ENCODE results near the gene ARMC3. TPM values are rescaled to one million over a fixed set of nuclear protein-coding genes. Genes with fewer than 3 reads are reported as not detected.

ARMC3 gene
- total and polyA plus RNA-seq, 4 donors: 0.13 TPM; not detected in 3

- Histone ChIP-seq H3K27me3 (ENCODE audit: control insufficient read depth in 1 of 2, insufficient read depth in 2 of 2, low read length in 1 of 2) (no peaks in the 10 kb centered on the region), H3K36me3 (ENCODE audit: control insufficient read depth in 1 of 2, insufficient read depth in 2 of 2, low read length in 1 of 2) (no peaks in the 10 kb centered on the region), H3K9me3 (ENCODE audit: control insufficient read depth, low read length) (peaks cover 2% of the 10 kb centered on the region), H3K27ac (ENCODE audit: low read depth in 1 of 2, low read length in 2 of 2) (no peak overlapping the region), H3K4me3 (ENCODE audit: low read length in 2 of 2) (no peak overlapping the region), H3K4me1 (ENCODE audit: control insufficient read depth in 1 of 2, insufficient read depth in 2 of 2, low read length in 2 of 2) (no peaks in the 10 kb centered on the region)
- intact Hi-C loops (cut with DNase I): loop anchor here in 1 of 2 donors (5.0 kb wide), 1 partner anchor 52 kb away; no protein-coding TSS in a partner anchor
- DNase-seq (no peak), ATAC-seq (ENCODE audit: low FRiP score) (no peak)
- WGBS, 2 donors: 85 to 86% methylated on average over 7 of the region's 7 CpGs
Measured at GRCh38 chr10:23015021-23015707, 87.3 kb downstream of the ARMC3 start.

GRCh38 chr10:23016636-23017035, 88.8 kb downstream of the ARMC3 start:
- no peaks in the 10 kb centered on the region for H3K27me3 ChIP-seq (ENCODE audit: control insufficient read depth in 1 of 2, insufficient read depth in 2 of 2, low read length in 1 of 2)
- H3K4me1 ChIP-seq (ENCODE audit: control insufficient read depth in 1 of 2, insufficient read depth in 2 of 2, low read length in 2 of 2): no peaks in the 10 kb centered on the region
- 11 to 19% methylated on average over 3 of the region's 3 CpGs for WGBS, 2 donors
- DNase-seq (no peak), ATAC-seq (ENCODE audit: low FRiP score) (no peak)
- intact Hi-C loops (cut with DNase I): loop anchor here in 1 of 2 donors (5.0 kb wide), 1 partner anchor 51 kb away; no protein-coding TSS in a partner anchor
- no peak overlapping the region for H3K27ac ChIP-seq (ENCODE audit: low read depth in 1 of 2, low read length in 2 of 2)
- no peak overlapping the region for H3K4me3 ChIP-seq (ENCODE audit: low read length in 2 of 2)
- H3K9me3 ChIP-seq (ENCODE audit: control insufficient read depth, low read length): peaks cover 2% of the 10 kb centered on the region
- H3K36me3 ChIP-seq (ENCODE audit: control insufficient read depth in 1 of 2, insufficient read depth in 2 of 2, low read length in 1 of 2): no peaks in the 10 kb centered on the region

- Histone ChIP-seq H3K36me3 (ENCODE audit: control insufficient read depth in 1 of 2, insufficient read depth in 2 of 2, low read length in 1 of 2) (no peaks in the 10 kb centered on the region), H3K9me3 (ENCODE audit: control insufficient read depth, low read length) (peaks cover 9% of the 10 kb centered on the region), H3K27me3 (ENCODE audit: control insufficient read depth in 1 of 2, insufficient read depth in 2 of 2, low read length in 1 of 2) (no peaks in the 10 kb centered on the region), H3K4me1 (ENCODE audit: control insufficient read depth in 1 of 2, insufficient read depth in 2 of 2, low read length in 2 of 2) (no peaks in the 10 kb centered on the region), H3K27ac (ENCODE audit: low read depth in 1 of 2, low read length in 2 of 2) (no peak overlapping the region), H3K4me3 (ENCODE audit: low read length in 2 of 2) (no peak overlapping the region)
- intact Hi-C loops (cut with DNase I): loop anchor here in 1 of 2 donors (5.0 kb wide), 1 partner anchor 48 kb away; no protein-coding TSS in a partner anchor
- WGBS, 2 donors: 86 to 88% methylated on average over 6 of the region's 6 CpGs
- ATAC-seq (ENCODE audit: low FRiP score): no peak
- no peak for DNase-seq
Measured at GRCh38 chr10:23019633-23020032, 91.8 kb downstream of the ARMC3 start.

DNA sequence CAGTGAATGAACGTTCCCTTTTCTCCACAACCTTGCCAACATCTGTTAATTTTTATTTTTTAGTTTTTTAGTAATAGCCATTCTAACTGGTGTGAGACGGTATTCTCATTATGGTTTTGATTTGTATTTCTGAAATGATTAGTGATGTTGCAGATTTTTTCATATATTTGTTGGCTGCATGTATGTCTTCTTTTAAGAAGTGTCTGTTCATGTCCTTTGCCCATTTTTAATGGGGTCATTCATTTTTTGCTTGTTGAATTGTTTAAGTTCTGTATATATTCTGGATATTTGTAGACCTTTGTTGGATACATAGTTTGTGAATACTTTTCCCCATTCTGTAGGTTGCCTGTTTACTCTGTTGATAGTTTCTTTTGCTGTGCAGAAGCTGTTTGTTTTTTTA, 93.6 kb downstream of the ARMC3 start:
- 89 to 95% methylated on average over 2 of the region's 2 CpGs for WGBS, 2 donors
- intact Hi-C loops (cut with DNase I): no loop called here
- peaks cover 9% of the 10 kb centered on the region for H3K9me3 ChIP-seq (ENCODE audit: control insufficient read depth, low read length)
- no peak for DNase-seq
- H3K4me1 ChIP-seq (ENCODE audit: control insufficient read depth in 1 of 2, insufficient read depth in 2 of 2, low read length in 2 of 2): no peaks in the 10 kb centered on the region
- no peaks in the 10 kb centered on the region for H3K27me3 ChIP-seq (ENCODE audit: control insufficient read depth in 1 of 2, insufficient read depth in 2 of 2, low read length in 1 of 2)
- H3K4me3 ChIP-seq (ENCODE audit: low read length in 2 of 2): no peak overlapping the region
- H3K27ac ChIP-seq (ENCODE audit: low read depth in 1 of 2, low read length in 2 of 2): no peak overlapping the region
- no peaks in the 10 kb centered on the region for H3K36me3 ChIP-seq (ENCODE audit: control insufficient read depth in 1 of 2, insufficient read depth in 2 of 2, low read length in 1 of 2)
- ATAC-seq (ENCODE audit: low FRiP score): no peak

GRCh38 chr10:23024002-23024401, 96.1 kb downstream of the ARMC3 start:
- intact Hi-C loops (cut with DNase I): no loop called here
- no peaks in the 10 kb centered on the region for H3K27me3 ChIP-seq (ENCODE audit: control insufficient read depth in 1 of 2, insufficient read depth in 2 of 2, low read length in 1 of 2)
- no peak for DNase-seq
- peaks cover 11% of the 10 kb centered on the region for H3K9me3 ChIP-seq (ENCODE audit: control insufficient read depth, low read length)
- WGBS, 2 donors: 92 to 95% methylated on average over 2 of the region's 2 CpGs
- H3K4me1 ChIP-seq (ENCODE audit: control insufficient read depth in 1 of 2, insufficient read depth in 2 of 2, low read length in 2 of 2): no peaks in the 10 kb centered on the region
- no peak overlapping the region for H3K4me3 ChIP-seq (ENCODE audit: low read length in 2 of 2)
- no peak overlapping the region for H3K27ac ChIP-seq (ENCODE audit: low read depth in 1 of 2, low read length in 2 of 2)
- no peaks in the 10 kb centered on the region for H3K36me3 ChIP-seq (ENCODE audit: control insufficient read depth in 1 of 2, insufficient read depth in 2 of 2, low read length in 1 of 2)
- ATAC-seq (ENCODE audit: low FRiP score): no peak

DNA sequence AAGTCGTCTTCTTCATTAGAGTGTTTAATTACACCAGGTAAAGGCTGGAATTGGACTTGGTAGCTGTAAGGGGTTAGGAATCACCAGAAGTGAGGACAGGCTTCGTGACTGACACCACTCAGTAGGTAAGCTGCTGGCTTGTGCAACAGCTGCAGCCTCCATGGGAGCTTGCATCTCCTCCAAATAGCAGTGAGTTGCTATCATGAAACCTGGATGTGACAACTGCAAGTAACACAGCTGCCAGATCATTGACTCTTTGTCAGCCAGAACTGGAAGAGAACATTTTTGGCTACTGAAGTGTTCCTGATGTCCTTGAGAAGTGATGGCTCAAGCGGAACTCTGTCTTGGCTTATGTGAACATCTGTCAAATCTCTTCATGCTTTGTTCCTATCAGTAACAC, 103.5 kb downstream of the ARMC3 start:
- Histone ChIP-seq H3K4me3 (ENCODE audit: low read length in 2 of 2) (no peak overlapping the region), H3K4me1 (ENCODE audit: control insufficient read depth in 1 of 2, insufficient read depth in 2 of 2, low read length in 2 of 2) (no peaks in the 10 kb centered on the region), H3K36me3 (ENCODE audit: control insufficient read depth in 1 of 2, insufficient read depth in 2 of 2, low read length in 1 of 2) (no peaks in the 10 kb centered on the region), H3K9me3 (ENCODE audit: control insufficient read depth, low read length) (peaks cover 6% of the 10 kb centered on the region), H3K27ac (ENCODE audit: low read depth in 1 of 2, low read length in 2 of 2) (no peak overlapping the region), H3K27me3 (ENCODE audit: control insufficient read depth in 1 of 2, insufficient read depth in 2 of 2, low read length in 1 of 2) (no peaks in the 10 kb centered on the region)
- DNase-seq (no peak), ATAC-seq (ENCODE audit: low FRiP score) (no peak)
- WGBS, 2 donors: 90 to 92% methylated on average over 3 of the region's 3 CpGs
- intact Hi-C loops (cut with DNase I): no loop called here

DNA sequence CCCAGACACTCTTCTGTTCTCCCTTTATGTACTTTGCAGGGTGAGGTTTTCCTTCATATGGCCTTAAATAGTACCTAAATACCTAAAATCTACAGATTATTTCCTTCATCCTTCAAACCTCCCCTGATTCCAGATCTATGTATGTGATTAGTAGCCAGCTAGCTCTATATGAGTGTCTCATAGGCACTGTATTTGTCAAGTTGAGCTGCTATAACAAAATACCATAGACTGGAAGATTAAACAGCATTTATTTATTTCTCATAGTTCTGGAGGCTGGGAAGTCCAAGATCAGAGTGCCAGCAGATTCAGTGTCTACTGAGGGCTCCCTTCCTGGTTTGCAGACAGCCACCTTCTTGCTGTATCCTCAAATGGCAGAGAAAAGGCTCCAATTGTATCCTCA, 106.9 kb downstream of the ARMC3 start:
- H3K4me1 ChIP-seq (ENCODE audit: control insufficient read depth in 1 of 2, insufficient read depth in 2 of 2, low read length in 2 of 2): no peaks in the 10 kb centered on the region
- peaks cover 4% of the 10 kb centered on the region for H3K9me3 ChIP-seq (ENCODE audit: control insufficient read depth, low read length)
- DNase-seq (no peak), ATAC-seq (ENCODE audit: low FRiP score) (no peak)
- H3K27me3 ChIP-seq (ENCODE audit: control insufficient read depth in 1 of 2, insufficient read depth in 2 of 2, low read length in 1 of 2): no peaks in the 10 kb centered on the region
- no peak overlapping the region for H3K27ac ChIP-seq (ENCODE audit: low read depth in 1 of 2, low read length in 2 of 2)
- intact Hi-C loops (cut with DNase I): no loop called here
- no peaks in the 10 kb centered on the region for H3K36me3 ChIP-seq (ENCODE audit: control insufficient read depth in 1 of 2, insufficient read depth in 2 of 2, low read length in 1 of 2)
- H3K4me3 ChIP-seq (ENCODE audit: low read length in 2 of 2): no peak overlapping the region

GRCh38 chr10:23035569-23035968, 107.7 kb downstream of the ARMC3 start:
- Histone ChIP-seq H3K9me3 (ENCODE audit: control insufficient read depth, low read length) (peaks cover 4% of the 10 kb centered on the region), H3K4me3 (ENCODE audit: low read length in 2 of 2) (no peak overlapping the region), H3K27ac (ENCODE audit: low read depth in 1 of 2, low read length in 2 of 2) (no peak overlapping the region), H3K36me3 (ENCODE audit: control insufficient read depth in 1 of 2, insufficient read depth in 2 of 2, low read length in 1 of 2) (no peaks in the 10 kb centered on the region), H3K4me1 (ENCODE audit: control insufficient read depth in 1 of 2, insufficient read depth in 2 of 2, low read length in 2 of 2) (no peaks in the 10 kb centered on the region), H3K27me3 (ENCODE audit: control insufficient read depth in 1 of 2, insufficient read depth in 2 of 2, low read length in 1 of 2) (no peaks in the 10 kb centered on the region)
- intact Hi-C loops (cut with DNase I): no loop called here
- ATAC-seq (ENCODE audit: low FRiP score) (no peak), DNase-seq (no peak)

GRCh38 chr10:23037152-23037551, 109.3 kb downstream of the ARMC3 start:
- Histone ChIP-seq H3K27me3 (ENCODE audit: control insufficient read depth in 1 of 2, insufficient read depth in 2 of 2, low read length in 1 of 2) (no peaks in the 10 kb centered on the region), H3K27ac (ENCODE audit: low read depth in 1 of 2, low read length in 2 of 2) (no peak overlapping the region), H3K36me3 (ENCODE audit: control insufficient read depth in 1 of 2, insufficient read depth in 2 of 2, low read length in 1 of 2) (no peaks in the 10 kb centered on the region), H3K4me3 (ENCODE audit: low read length in 2 of 2) (no peak overlapping the region), H3K4me1 (ENCODE audit: control insufficient read depth in 1 of 2, insufficient read depth in 2 of 2, low read length in 2 of 2) (no peaks in the 10 kb centered on the region), H3K9me3 (ENCODE audit: control insufficient read depth, low read length) (peaks cover 4% of the 10 kb centered on the region)
- intact Hi-C loops (cut with DNase I): no loop called here
- ATAC-seq (ENCODE audit: low FRiP score): no peak
- DNase-seq: no peak
- WGBS, 2 donors: 90% methylated on average over 10 of the region's 10 CpGs
